Testis (tissue), 2 donors: ENCODE measurements around the gene GPRC5C.

ENCODE experiments used
- CTCF ChIP-seq, 3 experiments: fragments of 450-650 bp in 2 of 3; fragments of 200-600 bp in 1 of 3; sonication (generic) in 1 of 3; IDR thresholded peaks; one replicate each; pipeline ENCODE4 v1.5.1; 2016 to 2019; ENCODE audit warnings: antibody characterized with exemption in 3 of 3, mild to moderate bottlenecking in 2 of 3, moderate library complexity in 1 of 3
- POLR2A ChIP-seq: fragments of 450-650 bp; IDR thresholded peaks from one replicate; pipeline ENCODE4 v1.6.1; 2017; ENCODE audit warnings: antibody characterized with exemption, mild to moderate bottlenecking, moderate library complexity

DNA sequence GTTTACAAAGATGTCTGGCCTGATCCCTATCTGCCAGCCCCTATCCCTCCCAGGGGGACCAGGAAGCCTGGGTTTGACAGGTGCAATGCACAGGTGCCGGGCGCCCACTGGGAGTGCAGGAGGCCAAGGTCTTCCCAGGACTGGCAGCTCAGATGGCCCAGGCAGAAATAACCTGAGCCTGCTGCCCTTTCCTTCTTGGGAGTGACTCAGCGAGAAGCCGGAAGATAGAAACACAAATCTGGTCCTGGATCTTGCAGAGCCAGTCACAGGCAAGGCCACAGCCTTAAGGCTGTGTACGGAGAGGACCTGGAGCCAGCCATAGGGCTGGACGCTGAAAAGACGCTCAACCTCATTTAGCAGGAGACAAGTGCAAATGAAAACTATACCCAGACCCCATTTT is 36.9 kb upstream of the GPRC5C start:
- no peak for TF ChIP-seq CTCF (IDR thresholded peaks at IDR 0.05)
- TF ChIP-seq POLR2A, result no peak
